Measurements from ENCODE around the gene CLIP1. TPM values are rescaled to one million over a fixed set of nuclear protein-coding genes. Genes with fewer than 3 reads are reported as not detected.
"Not testable (repeated sequence)": the region's sequence is repeated elsewhere in the genome, so short reads cannot be mapped to it uniquely, and the experiment has no call there.

Gene CLIP1
- polyA plus RNA-seq, 3 donors = 6.7 to 50.9 (median 12.9) TPM

GRCh38 chr12:122435186-122435585 is 12.7 kb upstream of the CLIP1 start:
- DNase-seq = no peak
- no peak overlapping the region for H3K27ac ChIP-seq (ENCODE audit: low read depth in 1 of 2, low read length in 2 of 2)
- H3K9me3 Mint-ChIP-seq = peaks cover 0 to 1% (median 0%) of the 10 kb centered on the region in 7 donors
- H3K9me3 ChIP-seq (replicated peaks in 1 of 2; ENCODE audit: control insufficient read depth in 1 of 2, insufficient read depth in 1 of 2, low read length in 2 of 2) = no peaks in the 10 kb centered on the region
- H2AFZ ChIP-seq (ENCODE audit: insufficient read depth, low read depth, low read length, poor library complexity, severe bottlenecking) = no peak overlapping the region
- H3K4me1 ChIP-seq (ENCODE audit: control insufficient read depth in 1 of 2, insufficient read depth in 2 of 2, low read length in 2 of 2) = no peaks in the 10 kb centered on the region
- H3K36me3 ChIP-seq (replicated peaks in 1 of 2; ENCODE audit: control insufficient read depth in 1 of 2, insufficient read depth in 2 of 2, low read length in 2 of 2) = no peaks in the 10 kb centered on the region
- 100% methylated on average over 2 of the region's 4 CpGs for WGBS (ENCODE audit: insufficient coverage)
- no peaks in the 10 kb centered on the region for H3K36me3 Mint-ChIP-seq
- no peak for TF ChIP-seq CTCF (IDR thresholded peaks at IDR 0.05)
- H3K27ac Mint-ChIP-seq = no peak overlapping the region
- H3K4me1 Mint-ChIP-seq = no peaks in the 10 kb centered on the region
- H3K4me2 ChIP-seq (replicated peaks; ENCODE audit: extremely low read depth, low read length, poor library complexity, severe bottlenecking) = no peak overlapping the region
- H3K27me3 ChIP-seq (ENCODE audit: control insufficient read depth in 2 of 2, insufficient read depth in 2 of 2, low read length in 2 of 2) = no peaks in the 10 kb centered on the region
- H3K9ac ChIP-seq (ENCODE audit: insufficient read depth, low read length, poor library complexity, severe bottlenecking) = no peak overlapping the region
- no peaks in the 10 kb centered on the region for H4K20me1 ChIP-seq (ENCODE audit: insufficient read depth, low read length)
- no peaks in the 10 kb centered on the region for H3K79me2 ChIP-seq (ENCODE audit: insufficient read depth, low read length)
- no peak overlapping the region for H3K4me3 ChIP-seq (replicated peaks in 1 of 3; ENCODE audit: low read depth in 2 of 3, low read length in 3 of 3)
- intact Hi-C loops (cut with micrococcal nuclease) = no loop called here
- peaks cover 0 to 9% (median 4%) of the 10 kb centered on the region in 3 donors for H3K27me3 Mint-ChIP-seq (ENCODE audit: low read depth in 3 of 3)
- no peak overlapping the region for H3K4me3 Mint-ChIP-seq

DNA sequence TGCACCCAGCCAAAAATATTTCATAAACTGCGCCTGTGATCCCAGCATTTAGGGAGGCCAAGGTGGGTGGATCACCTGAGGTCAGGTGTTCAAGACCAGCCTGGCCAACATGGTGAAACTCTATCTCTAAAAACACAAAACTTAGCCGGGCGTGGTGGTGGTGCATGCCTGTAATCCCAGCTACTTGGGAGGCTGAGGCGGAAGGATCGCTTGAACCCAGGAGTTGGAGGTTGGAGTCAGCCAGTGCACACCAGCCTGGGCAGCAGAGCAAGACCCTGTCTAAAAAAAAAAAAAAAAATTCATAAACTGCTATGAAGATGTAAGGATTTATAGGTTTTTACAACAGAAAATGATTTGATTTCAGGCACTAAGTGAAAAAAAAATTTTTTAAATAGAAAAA is 6.6 kb upstream of the CLIP1 start:
- H3K4me2 ChIP-seq (replicated peaks; ENCODE audit: extremely low read depth, low read length, poor library complexity, severe bottlenecking); H3K27ac ChIP-seq (ENCODE audit: low read depth in 1 of 2, low read length in 2 of 2); H3K27me3 Mint-ChIP-seq (ENCODE audit: low read depth in 3 of 3); intact Hi-C loops (cut with micrococcal nuclease); H3K9me3 ChIP-seq (replicated peaks in 1 of 2; ENCODE audit: control insufficient read depth in 1 of 2, insufficient read depth in 1 of 2, low read length in 2 of 2); H3K4me3 ChIP-seq (replicated peaks in 1 of 3; ENCODE audit: low read depth in 2 of 3, low read length in 3 of 3); H3K79me2 ChIP-seq (ENCODE audit: insufficient read depth, low read length); H3K36me3 Mint-ChIP-seq; H3K36me3 ChIP-seq (replicated peaks in 1 of 2; ENCODE audit: control insufficient read depth in 1 of 2, insufficient read depth in 2 of 2, low read length in 2 of 2); H3K4me1 Mint-ChIP-seq; DNase-seq; H3K27ac Mint-ChIP-seq; H3K9ac ChIP-seq (ENCODE audit: insufficient read depth, low read length, poor library complexity, severe bottlenecking); H3K9me3 Mint-ChIP-seq; H3K4me3 Mint-ChIP-seq; H4K20me1 ChIP-seq (ENCODE audit: insufficient read depth, low read length); H3K4me1 ChIP-seq (ENCODE audit: control insufficient read depth in 1 of 2, insufficient read depth in 2 of 2, low read length in 2 of 2); H3K27me3 ChIP-seq (ENCODE audit: control insufficient read depth in 2 of 2, insufficient read depth in 2 of 2, low read length in 2 of 2); H2AFZ ChIP-seq (ENCODE audit: insufficient read depth, low read depth, low read length, poor library complexity, severe bottlenecking): not testable (repeated sequence)
- 100% methylated on average over 1 of the region's 5 CpGs for WGBS (ENCODE audit: insufficient coverage)
